HEK293T (cell line): ENCODE measurements around the gene THAP4.

ENCODE experiments used
- FOXA1 ChIP-seq: fragments of 450-650 bp; IDR thresholded peaks from 2 replicates; pipeline ENCODE4 v1.6.1; 2016; ENCODE audit warnings: mild to moderate bottlenecking
- FOXM1 ChIP-seq: fragments of 450-650 bp; IDR thresholded peaks from 2 replicates; pipeline ENCODE4 v1.6.1; 2017; ENCODE audit warnings: mild to moderate bottlenecking, borderline replicate concordance
- LEF1 ChIP-seq: fragments of 450-650 bp; IDR thresholded peaks from 2 replicates; pipeline ENCODE4 v1.6.1; 2017; ENCODE audit warnings: mild to moderate bottlenecking, borderline replicate concordance
- NFRKB ChIP-seq: fragments of 450-650 bp; IDR thresholded peaks from 2 replicates; pipeline ENCODE4 v1.6.1; 2016; ENCODE audit warnings: mild to moderate bottlenecking, moderate library complexity
- SP1 ChIP-seq: fragments of 450-650 bp; IDR thresholded peaks from 2 replicates; pipeline ENCODE4 v1.6.1; 2017
- TARDBP ChIP-seq: fragments of 450-650 bp; IDR thresholded peaks from 2 replicates; pipeline ENCODE4 v1.6.1; 2016
- ZNF384 ChIP-seq: fragments of 450-650 bp; IDR thresholded peaks from 2 replicates; pipeline ENCODE4 v1.6.1; 2016

- TF ChIP-seq SP1 (no peak), TARDBP (no peak), FOXA1 (no peak), FOXM1 (no peak), ZNF384 (no peak), NFRKB (no peak), LEF1 (no peak)
These were observed 24.6 kb downstream of the THAP4 start for GRCh38 chr2:241612156-241613016.
